GM10266 (cell line): Measurements from ENCODE around the gene RAD23A.

Experiments
- DNase-seq: peaks from one replicate; pipeline ENCODE4 v3.0.0; 2012; ENCODE audit errors: extremely low spot score
- CTCF ChIP-seq: IDR thresholded peaks from 2 replicates; pipeline ENCODE4 v1.5.1; 2012; ENCODE audit warnings: mild to moderate bottlenecking, low read depth; ENCODE audit not compliant: control insufficient read depth, insufficient read depth; ENCODE audit errors: missing control alignments

The RAD23A gene

DNA sequence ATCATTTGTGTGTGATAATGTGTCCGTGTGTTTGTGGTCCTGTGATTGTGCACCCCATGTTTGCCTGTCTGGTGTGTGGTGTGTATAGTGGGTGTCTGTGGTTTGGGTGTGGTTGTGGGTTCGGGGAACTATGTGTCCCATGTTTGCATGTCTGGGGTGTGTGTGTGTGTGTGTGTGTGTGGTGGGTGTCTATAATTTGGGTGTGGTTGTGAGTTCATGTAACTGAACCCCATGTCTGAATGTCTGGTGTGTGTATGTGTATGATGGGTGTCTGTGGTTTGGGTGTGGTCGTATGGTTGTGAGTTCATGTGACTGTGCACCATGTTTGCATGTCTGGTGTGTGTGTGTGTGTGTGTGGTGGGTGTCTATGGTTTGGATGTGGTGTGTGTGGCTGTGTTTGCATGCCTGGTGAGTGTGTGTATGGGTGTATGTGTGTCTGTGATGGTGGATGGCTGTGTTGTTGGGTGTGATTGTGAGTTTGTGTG is 38.5 kb downstream of the RAD23A start:
- TF ChIP-seq CTCF: no peak
- DNase-seq: no peak

- DNase-seq: no peak
- TF ChIP-seq CTCF: no peak
These were observed 39.0 kb downstream of the RAD23A start for GRCh38 chr19:12984683-12985048.

DNA sequence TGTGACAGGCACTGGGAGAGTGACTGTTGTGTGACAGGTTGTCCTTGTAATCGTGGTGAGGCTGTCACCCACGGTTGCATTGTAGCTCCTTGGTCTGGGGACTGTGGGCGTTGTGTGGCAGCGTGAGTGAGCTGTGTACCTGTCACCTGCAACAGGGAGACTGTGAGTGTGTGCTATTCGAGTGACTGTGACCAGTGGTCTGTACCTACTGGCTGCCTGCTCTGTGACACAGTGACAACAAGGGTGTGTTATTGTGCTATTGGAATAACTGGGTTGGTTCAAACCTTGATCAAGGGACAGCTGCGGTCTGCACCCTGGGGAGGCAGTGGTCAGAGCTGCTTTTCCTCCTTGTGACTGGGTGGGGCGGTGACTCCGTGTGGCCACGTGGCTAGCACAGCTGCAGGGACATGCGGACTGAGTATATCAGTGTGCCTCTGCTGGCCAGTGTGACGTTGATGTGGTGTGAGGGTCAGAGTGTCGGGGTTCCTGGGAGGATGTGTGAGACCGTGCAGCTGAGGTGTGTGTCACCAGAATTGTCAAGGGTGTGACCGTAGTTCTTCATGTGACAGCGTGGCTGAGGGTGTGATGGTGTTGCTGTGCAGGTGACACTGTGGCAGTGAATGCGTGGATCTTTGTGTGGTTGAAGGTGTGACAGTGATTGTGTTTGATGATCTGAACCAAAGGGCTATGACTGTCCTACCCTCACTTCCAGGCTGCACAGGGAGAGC is 39.6 kb downstream of the RAD23A start:
- no peak for TF ChIP-seq CTCF
- no peak for DNase-seq

DNA sequence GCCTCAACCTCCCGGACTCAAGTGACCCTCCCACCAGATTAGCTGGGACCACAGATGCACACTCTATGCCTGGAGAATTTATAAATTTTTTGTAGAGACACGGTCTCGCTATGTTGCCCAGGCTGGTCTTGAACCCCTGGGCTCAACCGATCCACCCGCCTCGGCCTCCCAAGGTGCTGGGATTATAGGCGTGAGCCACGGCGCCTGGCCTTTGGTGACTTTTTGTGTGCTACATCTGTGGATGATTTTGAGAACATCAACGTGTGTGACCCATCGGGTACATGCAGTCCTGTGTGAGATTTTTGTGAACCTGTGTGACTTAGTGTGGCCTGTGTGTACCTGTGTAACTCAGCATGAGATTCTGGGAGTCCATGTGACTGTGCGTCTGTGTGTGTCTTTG is 41.1 kb downstream of the RAD23A start:
- DNase-seq: no peak
- TF ChIP-seq CTCF: no peak

DNA sequence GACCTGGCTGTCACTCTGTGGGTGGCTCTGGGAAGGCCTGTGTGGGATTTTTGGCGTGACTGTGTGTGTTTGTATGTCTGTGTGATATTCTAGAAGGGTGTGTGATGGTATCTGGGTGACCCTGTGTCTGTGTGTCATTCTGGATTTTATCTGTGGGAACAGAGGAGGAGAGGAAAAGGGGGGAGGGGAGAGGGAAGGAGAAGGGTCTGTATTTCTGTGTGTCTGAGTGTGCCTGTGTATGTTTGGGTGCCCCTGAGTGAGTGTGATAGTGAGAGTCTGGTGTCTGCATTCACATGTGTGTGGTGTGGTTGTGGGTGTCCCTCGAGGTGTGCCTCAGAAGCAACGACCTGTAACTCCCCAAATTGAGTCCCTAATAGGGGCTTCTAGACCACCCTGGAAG is 41.5 kb downstream of the RAD23A start:
- no peak for TF ChIP-seq CTCF
- DNase-seq: no peak

DNA sequence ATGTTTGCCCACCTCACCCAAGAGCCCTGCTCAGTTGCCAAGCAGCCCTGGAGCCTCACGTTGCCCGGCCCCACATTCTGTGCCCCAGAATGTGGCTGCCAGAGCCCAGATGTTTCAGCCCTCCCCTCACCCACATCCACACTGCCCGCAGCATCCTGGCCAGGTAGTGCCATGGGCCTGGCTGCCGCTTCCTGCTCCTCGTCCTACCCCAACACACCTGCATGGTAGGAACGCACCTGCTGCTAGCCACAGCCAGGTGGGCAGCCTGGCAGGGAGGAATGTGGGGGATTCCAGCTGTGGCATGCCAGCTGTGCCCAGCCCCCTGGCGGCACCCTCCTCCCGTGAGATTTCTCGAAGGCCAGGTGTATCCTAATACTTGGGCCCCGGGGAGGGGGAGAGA is 42.1 kb downstream of the RAD23A start:
- no peak for TF ChIP-seq CTCF

DNA sequence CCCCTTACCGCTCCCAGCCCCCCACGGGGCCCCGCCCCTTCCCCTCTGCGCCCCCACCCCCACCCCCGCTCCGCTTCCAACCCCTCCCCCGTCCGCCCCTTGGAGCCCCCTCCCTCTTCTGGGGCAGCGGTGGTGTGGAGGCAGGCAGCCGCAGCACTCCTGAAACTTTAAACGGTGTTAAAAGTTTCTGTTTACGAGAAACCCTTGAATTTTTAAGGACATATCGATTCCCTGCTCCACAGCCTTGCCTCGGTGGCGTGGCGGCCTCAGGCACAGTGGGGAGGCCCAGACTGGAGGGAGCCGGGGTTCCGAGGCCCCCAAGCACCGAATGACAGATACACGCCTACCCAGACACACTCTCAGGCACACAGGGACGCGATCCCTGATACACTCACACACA is 44.8 kb downstream of the RAD23A start:
- TF ChIP-seq CTCF: no peak
- DNase-seq: no peak

More for the DNA sequence above, 42.1 kb downstream of the RAD23A start:
- no peak for DNase-seq
